ENCODE data around the gene ACOXL. TPM values are rescaled to one million over a fixed set of nuclear protein-coding genes. Genes with fewer than 3 reads are reported as not detected.

The ACOXL gene
- total RNA-seq, 2 experiments from 2014 or later: not detected

GRCh38 chr2:110791435-110791834 is 59.1 kb downstream of the ACOXL start:
- no peaks in the 10 kb centered on the region for H3K9me3 ChIP-seq (ENCODE audit: control insufficient read depth in 1 of 2, insufficient read depth in 1 of 2, low read length in 2 of 2)
- no peak for ATAC-seq (ENCODE audit: poor library complexity)
- H3K27me3 Mint-ChIP-seq: peaks cover 29% of the 10 kb centered on the region
- no peak for TF ChIP-seq CTCF (IDR thresholded peaks at IDR 0.05)
- no peak overlapping the region for H3K27ac Mint-ChIP-seq
- H3K36me3 Mint-ChIP-seq (ENCODE audit: low read depth): no peaks in the 10 kb centered on the region
- intact Hi-C loops (cut with DNase I, micrococcal nuclease): no loop called here
- no peaks in the 10 kb centered on the region for H3K9me3 Mint-ChIP-seq
- H3K4me3 Mint-ChIP-seq: no peak overlapping the region
- H3K4me3 ChIP-seq (ENCODE audit: low read length): no peak overlapping the region
- H3K4me1 Mint-ChIP-seq (ENCODE audit: low read depth): no peaks in the 10 kb centered on the region
- peaks cover 0 to 14% of the 10 kb centered on the region in 2 experiments for H3K27me3 ChIP-seq (ENCODE audit: control insufficient read depth in 1 of 2, insufficient read depth in 2 of 2, low read length in 2 of 2)
- ChIA-PET CTCF (no interaction called here), POLR2A (no interaction called here)
- H3K4me1 ChIP-seq (ENCODE audit: insufficient read depth, low read length): no peaks in the 10 kb centered on the region
- DNase-seq: no peak
- no peaks in the 10 kb centered on the region for H3K36me3 ChIP-seq (ENCODE audit: insufficient read depth, low read length)
- H3K27ac ChIP-seq (ENCODE audit: low read depth in 1 of 2, low read length in 2 of 2): no peak overlapping the region

DNA sequence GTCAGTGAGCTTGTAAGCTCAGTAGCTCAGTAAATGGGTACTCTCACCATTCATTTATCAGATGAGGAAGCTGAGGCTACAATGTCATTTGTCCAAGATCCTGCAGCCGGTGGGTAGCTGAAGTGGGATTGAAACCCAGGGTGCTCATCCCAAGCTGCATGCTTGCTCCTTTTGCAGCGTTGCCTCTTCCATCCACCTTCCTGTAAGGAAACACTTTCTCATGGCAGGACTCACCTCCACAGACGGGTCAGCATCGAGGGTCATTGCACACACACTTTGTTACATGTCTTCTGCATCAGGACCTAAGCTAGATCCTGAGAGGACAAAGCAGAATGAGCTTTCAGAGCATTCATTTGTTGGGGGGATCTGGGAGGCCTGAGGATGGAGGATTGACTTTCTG is 60.7 kb downstream of the ACOXL start:
- H3K27ac ChIP-seq (ENCODE audit: low read depth in 1 of 2, low read length in 2 of 2): no peak overlapping the region
- CTCF ChIA-PET: no interaction called here
- peaks cover 0 to 14% of the 10 kb centered on the region in 2 experiments for H3K27me3 ChIP-seq (ENCODE audit: control insufficient read depth in 1 of 2, insufficient read depth in 2 of 2, low read length in 2 of 2)
- DNase-seq: no peak
- no peak for TF ChIP-seq CTCF (IDR thresholded peaks at IDR 0.05)
- no peaks in the 10 kb centered on the region for H3K4me1 ChIP-seq (ENCODE audit: insufficient read depth, low read length)
- intact Hi-C loops (cut with DNase I, micrococcal nuclease): no loop called here
- H3K4me3 ChIP-seq (ENCODE audit: low read length): no peak overlapping the region
- no peak overlapping the region for H3K4me3 Mint-ChIP-seq
- no peaks in the 10 kb centered on the region for H3K9me3 Mint-ChIP-seq
- no peak overlapping the region for H3K27ac Mint-ChIP-seq
- peaks cover 32% of the 10 kb centered on the region for H3K27me3 Mint-ChIP-seq
- H3K36me3 Mint-ChIP-seq (ENCODE audit: low read depth): no peaks in the 10 kb centered on the region
- ATAC-seq (ENCODE audit: poor library complexity): no peak
- H3K36me3 ChIP-seq (ENCODE audit: insufficient read depth, low read length): no peaks in the 10 kb centered on the region
- no peaks in the 10 kb centered on the region for H3K4me1 Mint-ChIP-seq (ENCODE audit: low read depth)
- no peaks in the 10 kb centered on the region for H3K9me3 ChIP-seq (ENCODE audit: control insufficient read depth in 1 of 2, insufficient read depth in 1 of 2, low read length in 2 of 2)
- POLR2A ChIA-PET: no interaction called here

DNA sequence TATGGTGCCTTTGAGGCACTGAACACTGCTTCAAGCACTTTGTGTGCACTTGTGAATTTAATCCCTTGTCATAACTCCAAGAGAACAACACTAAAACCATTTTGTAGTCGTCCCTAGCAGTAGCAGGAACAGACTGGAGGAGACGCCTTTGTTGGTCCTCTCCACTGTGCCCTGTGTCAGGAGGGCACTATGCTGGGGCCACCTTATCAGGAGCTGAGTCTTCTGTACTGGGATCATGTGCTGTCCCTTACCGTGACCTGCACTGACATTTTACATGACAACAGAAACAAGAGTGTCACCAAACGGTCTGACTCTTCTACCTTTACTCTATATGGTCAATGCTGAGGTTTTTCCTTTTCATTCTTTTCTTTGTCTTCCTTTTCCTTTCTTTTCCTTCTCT is 62.0 kb downstream of the ACOXL start:
- TF ChIP-seq CTCF (IDR thresholded peaks at IDR 0.05): no peak
- H3K4me3 Mint-ChIP-seq: no peak overlapping the region
- no peaks in the 10 kb centered on the region for H3K9me3 Mint-ChIP-seq
- Histone ChIP-seq H3K36me3 (ENCODE audit: insufficient read depth, low read length) (no peaks in the 10 kb centered on the region), H3K27me3 (ENCODE audit: control insufficient read depth in 1 of 2, insufficient read depth in 2 of 2, low read length in 2 of 2) (peaks cover 0 to 14% of the 10 kb centered on the region in 2 experiments), H3K4me1 (ENCODE audit: insufficient read depth, low read length) (no peaks in the 10 kb centered on the region), H3K4me3 (ENCODE audit: low read length) (no peak overlapping the region), H3K27ac (ENCODE audit: low read depth in 1 of 2, low read length in 2 of 2) (no peak overlapping the region), H3K9me3 (ENCODE audit: control insufficient read depth in 1 of 2, insufficient read depth in 1 of 2, low read length in 2 of 2) (no peaks in the 10 kb centered on the region)
- H3K36me3 Mint-ChIP-seq (ENCODE audit: low read depth): no peaks in the 10 kb centered on the region
- no peak for DNase-seq
- H3K4me1 Mint-ChIP-seq (ENCODE audit: low read depth): no peaks in the 10 kb centered on the region
- peaks cover 40% of the 10 kb centered on the region for H3K27me3 Mint-ChIP-seq
- intact Hi-C loops (cut with DNase I, micrococcal nuclease): no loop called here
- no peak overlapping the region for H3K27ac Mint-ChIP-seq
- ATAC-seq (ENCODE audit: poor library complexity): no peak
- ChIA-PET CTCF (no interaction called here), POLR2A (no interaction called here)

Data from CD4-positive, alpha-beta T cell (primary cell).